H9 (cell line): ENCODE results near the gene CYTH4. TPM values are rescaled to one million over a fixed set of nuclear protein-coding genes. Genes with fewer than 3 reads are reported as not detected.

Source experiments
- DNase-seq: peaks from one replicate; pipeline ENCODE4 v3.0.0-alpha.2; 2017
- H2AFZ ChIP-seq: one replicate; pipeline ENCODE4 v1.6.1; 2013; ENCODE audit warnings: mild to moderate bottlenecking, low read length, control low read depth, moderate library complexity
- H2AK5ac ChIP-seq: 2 replicates; pipeline ENCODE4 v1.6.1; 2013; ENCODE audit warnings: low read length, control low read depth, mixed read lengths; ENCODE audit not compliant: insufficient read length
- H2BK120ac ChIP-seq: one replicate; pipeline ENCODE4 v1.6.1; 2013; ENCODE audit warnings: low read depth, mild to moderate bottlenecking, low read length, control low read depth, inconsistent platforms; ENCODE audit not compliant: poor library complexity, severe bottlenecking
- H2BK12ac ChIP-seq: 2 replicates; pipeline ENCODE4 v1.6.1; 2013; ENCODE audit warnings: low read length, control low read depth, mixed read lengths, low read depth; ENCODE audit not compliant: insufficient read length
- H2BK15ac ChIP-seq: 2 replicates; pipeline ENCODE4 v1.6.1; 2013; ENCODE audit warnings: low read depth, low read length, control low read depth
- H2BK20ac ChIP-seq: one replicate; pipeline ENCODE4 v1.6.1; 2013; ENCODE audit warnings: low read depth, mild to moderate bottlenecking, low read length, control low read depth, inconsistent platforms; ENCODE audit not compliant: poor library complexity, severe bottlenecking
- H2BK5ac ChIP-seq: 2 replicates; pipeline ENCODE4 v1.6.1; 2013; ENCODE audit warnings: low read length, control low read depth, mixed read lengths; ENCODE audit not compliant: insufficient read length
- H3K14ac ChIP-seq: 2 replicates; pipeline ENCODE4 v1.6.1; 2013; ENCODE audit warnings: low read length, control low read depth; ENCODE audit not compliant: insufficient read depth
- H3K18ac ChIP-seq: 2 replicates; pipeline ENCODE4 v1.6.1; 2013; ENCODE audit warnings: low read depth, mild to moderate bottlenecking, mixed read lengths, low read length, control low read depth; ENCODE audit not compliant: insufficient read length
- H3K23ac ChIP-seq: 2 replicates; pipeline ENCODE4 v1.6.1; 2013; ENCODE audit warnings: low read length, control low read depth, mixed read lengths, low read depth; ENCODE audit not compliant: insufficient read length
- H3K23me2 ChIP-seq: 2 replicates; pipeline ENCODE4 v1.6.1; 2013; ENCODE audit warnings: low read depth, mild to moderate bottlenecking, mixed read lengths, low read length, control low read depth; ENCODE audit not compliant: insufficient read length, poor library complexity, severe bottlenecking
- H3K27ac ChIP-seq: 2 replicates; pipeline ENCODE4 v1.5.1; 2013; ENCODE audit warnings: low read length, control low read depth, mixed read lengths, low read depth; ENCODE audit not compliant: insufficient read length
- H3K27me3 ChIP-seq: 2 replicates; pipeline ENCODE4 v1.6.1; 2013; ENCODE audit warnings: low read length, control low read depth, inconsistent platforms; ENCODE audit not compliant: insufficient read depth
- H3K4ac ChIP-seq: 2 replicates; pipeline ENCODE4 v1.6.1; 2013; ENCODE audit warnings: low read depth, mild to moderate bottlenecking, control low read depth, inconsistent platforms, low read length, moderate library complexity
- H3K4me1 ChIP-seq: 2 replicates; pipeline ENCODE4 v1.6.1; 2013; ENCODE audit warnings: low read length, control low read depth, inconsistent platforms; ENCODE audit not compliant: insufficient read depth
- H3K4me2 ChIP-seq: 2 replicates; pipeline ENCODE4 v1.6.1; 2013; ENCODE audit warnings: low read length, control low read depth, mixed read lengths; ENCODE audit not compliant: insufficient read length, insufficient read depth
- H3K56ac ChIP-seq: 2 replicates; pipeline ENCODE4 v1.6.1; 2013; ENCODE audit warnings: low read depth, mild to moderate bottlenecking, mixed read lengths, low read length, control low read depth; ENCODE audit not compliant: insufficient read length
- H3K79me1 ChIP-seq: 2 replicates; pipeline ENCODE4 v1.6.1; 2013; ENCODE audit warnings: low read depth, mild to moderate bottlenecking, moderate library complexity, low read length, control low read depth, inconsistent platforms; ENCODE audit not compliant: insufficient read depth, poor library complexity, severe bottlenecking
- H3K79me2 ChIP-seq: 2 replicates; pipeline ENCODE4 v1.6.1; 2013; ENCODE audit warnings: low read length, control low read depth, inconsistent platforms; ENCODE audit not compliant: insufficient read depth
- H3K9ac ChIP-seq: 2 replicates; pipeline ENCODE4 v1.6.1; 2013; ENCODE audit warnings: low read length, control low read depth, mixed read lengths; ENCODE audit not compliant: insufficient read length; ENCODE audit errors: extremely low read depth
- H3K9me3 ChIP-seq: one replicate; pipeline ENCODE4 v1.6.1; 2013; ENCODE audit warnings: low read depth, low read length, inconsistent platforms; ENCODE audit not compliant: control insufficient read depth
- H3T11ph ChIP-seq: one replicate; pipeline ENCODE4 v1.6.1; 2013; ENCODE audit warnings: mild to moderate bottlenecking, low read length, control low read depth, inconsistent platforms
- H4K20me1 ChIP-seq: one replicate; pipeline ENCODE4 v1.6.1; 2013; ENCODE audit not compliant: control insufficient read depth, insufficient read length, insufficient read depth
- H4K5ac ChIP-seq: 2 replicates; pipeline ENCODE4 v1.6.1; 2013; ENCODE audit warnings: low read depth, mild to moderate bottlenecking, mixed read lengths, low read length, control low read depth; ENCODE audit not compliant: insufficient read length
- H4K8ac ChIP-seq: replicated peaks from 2 replicates; pipeline ENCODE4 v1.6.1; 2013; ENCODE audit warnings: low read length, control low read depth, mixed read lengths, low read depth; ENCODE audit not compliant: insufficient read length
- H4K91ac ChIP-seq: 2 replicates; pipeline ENCODE4 v1.6.1; 2013; ENCODE audit warnings: low read depth, mild to moderate bottlenecking, moderate library complexity, mixed read lengths, low read length, control low read depth; ENCODE audit not compliant: insufficient read length
- H3K27ac Mint-ChIP-seq, 3 experiments: 2 replicates in 2 of 3; 3 replicates in 1 of 3; pipeline ENCODE4 v1.8.0; 2020 to 2021; ENCODE audit warnings: mixed read lengths in 3 of 3, mild to moderate bottlenecking in 1 of 3, moderate library complexity in 1 of 3
- H3K27me3 Mint-ChIP-seq: 2 replicates; pipeline ENCODE4 v1.8.0; 2021; ENCODE audit warnings: low read depth, mild to moderate bottlenecking, moderate library complexity, mixed read lengths
- H3K36me3 Mint-ChIP-seq, 3 experiments: 2 replicates in 2 of 3; 3 replicates in 1 of 3; pipeline ENCODE4 v1.8.0; 2020 to 2021; ENCODE audit warnings: low read depth in 3 of 3, mixed read lengths in 3 of 3; ENCODE audit not compliant: insufficient read depth in 1 of 3
- H3K4me1 Mint-ChIP-seq, 2 experiments: 2 replicates each; pipeline ENCODE4 v1.8.0; 2020; ENCODE audit warnings: mixed read lengths in 2 of 2
- H3K4me3 Mint-ChIP-seq, 2 experiments: 2 replicates in 1 of 2; 3 replicates in 1 of 2; pipeline ENCODE4 v1.8.0; 2020 to 2021; ENCODE audit warnings: mild to moderate bottlenecking in 2 of 2, mixed read lengths in 2 of 2, moderate library complexity in 1 of 2
- H3K9me3 Mint-ChIP-seq, 2 experiments: 2 replicates in 1 of 2; 3 replicates in 1 of 2; pipeline ENCODE4 v1.8.0; 2020; ENCODE audit warnings: mild to moderate bottlenecking in 2 of 2, mixed read lengths in 2 of 2, moderate library complexity in 1 of 2
- CTCF ChIP-seq: fragments of 200-600 bp; sonication (generic); conservative IDR thresholded peaks from 3 replicates; pipeline ENCODE4 v1.8.0; 2021; ENCODE audit warnings: antibody characterized with exemption, mild to moderate bottlenecking
- whole genome bisulfite sequencing: extraction: QIAGEN DNeasy Blood & Tissue Kit; methylation state at CpG from one replicate; pipeline ENCODE4 v1.1.7; 2013; ENCODE audit warnings: missing lambda C conversion rate, low lambda C conversion rate, mixed read lengths; ENCODE audit not compliant: insufficient read length; ENCODE audit errors: extremely low coverage; 5-methylcytosine and 5-hydroxymethylcytosine counted together
- total RNA-seq: library from RNA; stranded (reverse); gene quantifications from 2 replicates; pipeline ENCODE4 v1.2.1, GENCODE V29; 2021

The CYTH4 gene
- total RNA-seq, 1 experiment from 2014 or later, result not detected

GRCh38 chr22:37289156-37289735 lies 6.9 kb downstream of the CYTH4 start:
- Histone ChIP-seq H4K8ac (no peak overlapping the region), H3K27ac (no peak overlapping the region), H3K79me2 (no peaks in the 10 kb centered on the region), H3K18ac (no peak overlapping the region), H3K9me3 (no peaks in the 10 kb centered on the region), H3K9ac (no peak overlapping the region), H2AFZ (no peak overlapping the region), H3K4ac (no peak overlapping the region), H4K20me1 (no peaks in the 10 kb centered on the region), H2BK120ac (no peak overlapping the region), H2BK20ac (no peak overlapping the region), H2BK5ac (no peak overlapping the region), H2BK15ac (no peak overlapping the region), H3K79me1 (no peaks in the 10 kb centered on the region), H3K27me3 (no peaks in the 10 kb centered on the region), H3T11ph (no peak overlapping the region), H3K56ac (no peak overlapping the region), H4K5ac (no peak overlapping the region), H2BK12ac (no peak overlapping the region), H3K14ac (no peak overlapping the region; the same call in 1 of the 2 replicates), H3K23me2 (no peaks in the 10 kb centered on the region), H3K4me1 (no peaks in the 10 kb centered on the region; the same call in 1 of the 2 replicates), H4K91ac (no peak overlapping the region), H2AK5ac (no peak overlapping the region), H3K23ac (no peak overlapping the region), H3K4me2 (no peak overlapping the region)
- no peak for DNase-seq
- no CpG with 5 or more reads among the region's 7 CpGs for WGBS
- Mint-ChIP-seq H3K27ac (no peak overlapping the region), H3K4me1 (peaks cover 8 to 21% of the 10 kb centered on the region in 2 experiments), H3K4me3 (no peak overlapping the region), H3K9me3 (peaks cover 5 to 7% of the 10 kb centered on the region in 2 experiments; a peak in 3 of 5 replicates), H3K27me3 (peaks cover 44% of the 10 kb centered on the region), H3K36me3 (no peaks in the 10 kb centered on the region; a peak in 1 of 7 replicates)
- no peak for TF ChIP-seq CTCF
